Measurements from ENCODE around the gene NCOA6. TPM values are rescaled to one million over a fixed set of nuclear protein-coding genes. Genes with fewer than 3 reads are reported as not detected.

NCOA6 gene
- polyA plus RNA-seq, 1 of the 3 experiments (the other 2 are of a cell fraction), result 14.5 TPM

GRCh38 chr20:34871320-34871926 lies 46.0 kb upstream of the NCOA6 start (continued):
- TF ChIP-seq REST (IDR thresholded peaks at IDR 0.05; ENCODE audit: low read depth, low read length), result no peak
- no peak for TF ChIP-seq NRF1 (IDR thresholded peaks at IDR 0.05; ENCODE audit: low read depth, low read length)
- TF ChIP-seq EZH2phosphoT487 (IDR thresholded peaks at IDR 0.05; ENCODE audit: borderline replicate concordance, low read depth), result no peak
- TF ChIP-seq FOXM1 (IDR thresholded peaks at IDR 0.05; ENCODE audit: low read depth), result no peak
- no peak for TF ChIP-seq RFX5 (IDR thresholded peaks at IDR 0.05; ENCODE audit: low read length)

GRCh38 chr20:34864216-34864615 lies 38.8 kb upstream of the NCOA6 start:
- Histone ChIP-seq H2AFZ (ENCODE audit: low read depth) (no peak overlapping the region), H3K27ac (ENCODE audit: low read depth in 2 of 2, low read length in 1 of 2) (no peak overlapping the region), H3K79me2 (ENCODE audit: insufficient read depth) (no peaks in the 10 kb centered on the region), H3K36me3 (replicated peaks in 1 of 2; ENCODE audit: control insufficient read depth in 1 of 2, insufficient read depth in 2 of 2, low read length in 1 of 2) (peaks cover 0 to 20% of the 10 kb centered on the region in 2 experiments), H3K9me2 (no peaks in the 10 kb centered on the region), H3K4me3 (ENCODE audit: low read depth in 2 of 2, low read length in 1 of 2) (no peak overlapping the region), H3K27me3 (ENCODE audit: insufficient read depth) (no peaks in the 10 kb centered on the region), H4K20me1 (ENCODE audit: insufficient read depth) (no peaks in the 10 kb centered on the region), H3K9ac (no peak overlapping the region), H3K4me1 (ENCODE audit: control insufficient read depth in 1 of 2, insufficient read depth in 2 of 2, low read depth in 1 of 2, low read length in 1 of 2) (no peaks in the 10 kb centered on the region), H3K9me3 (no peaks in the 10 kb centered on the region), H3F3A (replicated peaks; ENCODE audit: insufficient read depth) (no peaks in the 10 kb centered on the region), H3K4me2 (no peak overlapping the region)
- POLR2A ChIA-PET, result no interaction called here
- WGBS (ENCODE audit: low lambda C conversion rate), result 91% methylated on average over 5 of the region's 5 CpGs
- CTCF ChIA-PET, result interaction anchor here (0.7 to 2.3 kb wide), 4 partner anchors 8 to 575 kb away, joined by 3 to 8 read pairs (median 5); no protein-coding TSS in a partner anchor
- TF ChIP-seq SMC3 (IDR thresholded peaks at IDR 0.05; ENCODE audit: low read depth, low read length) (no peak), USF2 (IDR thresholded peaks at IDR 0.05; ENCODE audit: borderline replicate concordance, low read depth, low read length) (no peak), MXI1 (IDR thresholded peaks at IDR 0.05; ENCODE audit: low read depth, low read length) (no peak), EP300 (IDR thresholded peaks at IDR 0.05; ENCODE audit: borderline replicate concordance in 1 of 2, low read depth in 1 of 2, low read length in 1 of 2) (no peak), EZH2phosphoT487 (IDR thresholded peaks at IDR 0.05; ENCODE audit: borderline replicate concordance, low read depth) (no peak), FOXM1 (IDR thresholded peaks at IDR 0.05; ENCODE audit: low read depth) (no peak), TCF12 (IDR thresholded peaks at IDR 0.05) (no peak), FOXJ3 (CRISPR knock-in tag; IDR thresholded peaks at IDR 0.05) (no peak), GATA2 (CRISPR knock-in tag; IDR thresholded peaks at IDR 0.05) (no peak), RAD21 (IDR thresholded peaks at IDR 0.05; ENCODE audit: low read length) (no peak), IRF3 (IDR thresholded peaks at IDR 0.05; ENCODE audit: low read depth, low read length) (no peak), JUND (IDR thresholded peaks at IDR 0.05) (no peak), MAX (IDR thresholded peaks at IDR 0.05; ENCODE audit: low read depth) (no peak), RXRA (IDR thresholded peaks at IDR 0.05; ENCODE audit: borderline replicate concordance, low read depth) (no peak), TAF1 (IDR thresholded peaks at IDR 0.05; ENCODE audit: borderline replicate concordance, low read depth, low read length) (no peak), RCOR1 (IDR thresholded peaks at IDR 0.05; ENCODE audit: low read length) (no peak), NRF1 (IDR thresholded peaks at IDR 0.05; ENCODE audit: low read depth, low read length) (no peak)
- DNase-seq, result no peak
